Measurements from ENCODE around the gene NONO.
"Not testable (repeated sequence)": the region's sequence is repeated elsewhere in the genome, so short reads cannot be mapped to it uniquely, and the experiment has no call there.

The NONO gene

DNA sequence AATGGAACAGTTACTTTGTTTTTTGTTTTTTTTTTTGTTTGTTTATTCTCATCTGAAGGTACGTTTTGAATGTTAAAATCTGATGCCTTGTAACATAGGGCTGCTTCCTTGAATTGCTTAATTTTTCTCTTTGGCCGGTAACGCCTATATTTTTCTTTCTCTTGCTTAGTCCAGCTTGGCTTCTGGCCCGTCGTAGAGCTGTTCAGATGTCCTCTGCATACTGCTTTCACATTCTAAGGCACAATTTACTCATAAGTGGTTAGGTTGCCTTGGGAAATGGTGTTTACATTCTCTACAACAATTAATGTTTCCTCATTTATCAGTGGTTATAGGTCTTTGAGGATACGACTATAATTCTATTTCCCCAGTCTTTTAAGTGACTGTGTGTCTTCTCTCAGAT, 7.9 kb downstream of the NONO start:
- DNase-seq, result no peak

DNA sequence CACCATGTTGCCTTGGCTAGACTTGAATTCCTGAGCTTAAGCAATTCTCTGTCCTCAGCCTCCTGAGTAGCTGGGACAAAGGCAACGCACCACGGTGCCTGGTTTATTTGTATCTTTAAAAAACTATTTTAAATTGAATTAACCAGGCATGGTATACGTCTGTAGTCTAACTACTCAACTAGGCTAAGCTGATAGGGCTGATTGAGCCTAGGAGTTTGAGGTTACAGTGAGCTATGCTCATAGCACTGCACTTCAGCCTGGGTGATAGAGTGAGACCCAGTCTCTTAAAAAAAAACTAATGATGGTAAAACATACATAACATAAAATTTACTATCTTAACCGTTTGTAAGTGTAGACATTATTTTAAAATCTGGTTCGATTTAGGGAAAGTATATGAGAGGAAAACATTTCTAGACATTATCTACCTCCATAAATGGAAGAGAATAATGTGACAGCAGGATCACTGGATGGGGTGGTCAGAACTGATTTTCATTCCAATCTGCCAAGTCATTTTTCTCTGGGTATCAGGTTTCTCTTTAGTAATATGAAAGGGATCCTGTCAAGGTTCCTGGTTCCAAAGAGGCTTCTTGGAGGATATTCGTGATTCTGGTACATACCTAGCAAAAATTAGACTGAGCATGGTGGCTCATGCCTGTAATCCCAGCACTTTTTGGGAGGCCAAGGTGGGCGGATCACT, 9.4 kb downstream of the NONO start:
- no peak for DNase-seq

DNA sequence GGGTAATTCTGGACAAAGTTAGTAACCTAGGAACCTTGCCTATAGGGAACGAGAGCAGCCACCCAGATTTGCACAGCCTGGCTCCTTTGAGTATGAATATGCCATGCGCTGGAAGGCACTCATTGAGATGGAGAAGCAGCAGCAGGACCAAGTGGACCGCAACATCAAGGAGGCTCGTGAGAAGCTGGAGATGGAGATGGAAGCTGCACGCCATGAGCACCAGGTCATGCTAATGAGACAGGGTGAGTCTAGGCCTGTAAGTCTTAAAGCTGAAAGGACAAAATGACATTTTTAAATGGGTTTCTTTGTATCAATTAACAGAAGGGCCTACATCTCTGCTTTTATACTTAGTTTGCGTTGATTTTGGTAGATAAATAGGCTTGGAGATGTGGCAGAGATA, 13.4 kb downstream of the NONO start:
- no peak for DNase-seq

DNA sequence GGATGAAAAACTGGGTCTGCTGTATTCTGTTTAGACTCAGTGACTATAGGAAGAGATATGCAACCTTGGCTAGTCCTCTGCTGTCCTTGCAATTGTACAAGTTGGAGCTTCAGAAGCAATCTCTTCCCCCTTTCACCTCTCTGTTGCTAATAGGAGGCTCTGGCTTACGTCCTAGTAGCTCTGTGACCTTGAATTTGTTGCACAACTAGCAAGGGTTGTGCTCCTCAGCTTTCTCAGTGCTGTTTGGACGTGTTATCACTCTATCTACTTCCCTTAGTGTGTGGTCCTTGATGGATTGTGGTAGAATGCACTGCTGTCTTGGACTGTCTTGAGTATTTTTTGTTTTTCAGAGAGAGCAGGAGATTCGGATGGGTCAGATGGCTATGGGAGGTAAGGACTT, 14.7 kb downstream of the NONO start:
- no peak for DNase-seq

DNA sequence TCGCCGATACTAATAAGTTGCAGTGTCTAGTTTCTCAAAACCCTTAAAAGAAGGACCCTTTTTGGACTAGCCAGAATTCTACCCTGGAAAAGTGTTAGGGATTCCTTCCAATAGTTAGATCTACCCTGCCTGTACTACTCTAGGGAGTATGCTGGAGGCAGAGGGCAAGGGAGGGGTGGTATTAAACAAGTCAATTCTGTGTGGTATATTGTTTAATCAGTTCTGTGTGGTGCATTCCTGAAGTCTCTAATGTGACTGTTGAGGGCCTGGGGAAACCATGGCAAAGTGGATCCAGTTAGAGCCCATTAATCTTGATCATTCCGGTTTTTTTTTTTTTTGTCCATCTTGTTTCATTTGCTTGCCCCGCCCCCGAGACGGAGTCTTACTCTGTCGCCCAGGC, 16.6 kb downstream of the NONO start:
- not testable (repeated sequence) for DNase-seq

DNA sequence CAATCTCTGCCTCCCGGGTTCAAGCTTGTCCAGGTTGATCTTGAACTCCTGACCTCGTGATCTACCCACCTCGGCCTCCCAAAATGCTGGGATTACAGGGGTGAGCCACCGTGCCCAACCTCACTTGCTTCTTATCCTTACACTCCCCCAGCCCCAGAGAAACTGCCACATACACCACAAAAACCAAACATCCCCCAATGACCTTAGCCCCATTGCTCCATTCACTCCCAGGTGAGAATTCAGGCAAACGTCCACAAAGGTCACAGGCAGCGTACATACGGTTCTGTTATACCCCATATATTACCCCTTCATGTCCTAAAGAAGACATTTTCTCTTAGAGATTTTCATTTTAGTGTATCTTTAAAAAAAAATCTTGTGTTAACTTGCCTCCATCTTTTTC, 17.1 kb downstream of the NONO start:
- DNase-seq, result not testable (repeated sequence)

DNA sequence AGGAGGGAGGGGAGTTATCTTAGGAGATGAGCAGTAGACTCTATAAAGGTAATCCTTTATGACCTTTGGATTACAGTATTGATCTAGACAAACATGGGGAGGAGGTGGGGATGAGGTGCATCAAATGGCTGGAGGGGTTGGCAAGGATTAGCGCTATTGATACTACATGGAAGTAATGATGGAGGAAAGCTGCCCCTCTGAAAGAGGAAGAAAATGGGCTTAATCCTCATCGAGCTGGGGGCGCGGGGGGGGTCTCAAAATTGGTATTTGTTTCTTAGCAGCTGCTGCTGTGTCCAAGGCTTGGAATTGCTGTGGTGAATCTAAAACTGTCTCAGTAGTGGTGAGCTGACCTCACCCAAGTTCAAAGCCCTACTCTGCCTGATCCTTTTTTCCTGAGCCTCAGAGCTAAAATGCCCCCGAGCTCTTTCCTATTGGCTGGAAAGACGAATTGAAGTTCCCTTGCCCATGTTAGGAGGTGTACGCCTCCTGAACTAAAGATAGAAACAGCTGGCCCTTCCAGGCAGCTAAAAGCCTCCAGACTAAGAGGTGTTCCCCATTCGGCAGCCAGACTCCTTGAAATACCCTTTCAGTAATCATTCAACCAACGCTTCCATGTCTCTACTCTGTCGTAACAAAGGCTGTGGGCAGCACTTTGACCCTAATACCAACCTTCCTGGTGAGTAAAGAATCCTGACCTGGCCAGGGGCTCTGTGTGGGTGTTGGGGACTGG, 17.9 kb downstream of the NONO start, which contains the start of gene ITGB1BP2:
Gene ITGB1BP2 (plus strand): TSS at position 556 of the 730 bp plus-strand sequence. CDS start 57 bp downstream, at position 613.
- DNase-seq, result no peak

DNA sequence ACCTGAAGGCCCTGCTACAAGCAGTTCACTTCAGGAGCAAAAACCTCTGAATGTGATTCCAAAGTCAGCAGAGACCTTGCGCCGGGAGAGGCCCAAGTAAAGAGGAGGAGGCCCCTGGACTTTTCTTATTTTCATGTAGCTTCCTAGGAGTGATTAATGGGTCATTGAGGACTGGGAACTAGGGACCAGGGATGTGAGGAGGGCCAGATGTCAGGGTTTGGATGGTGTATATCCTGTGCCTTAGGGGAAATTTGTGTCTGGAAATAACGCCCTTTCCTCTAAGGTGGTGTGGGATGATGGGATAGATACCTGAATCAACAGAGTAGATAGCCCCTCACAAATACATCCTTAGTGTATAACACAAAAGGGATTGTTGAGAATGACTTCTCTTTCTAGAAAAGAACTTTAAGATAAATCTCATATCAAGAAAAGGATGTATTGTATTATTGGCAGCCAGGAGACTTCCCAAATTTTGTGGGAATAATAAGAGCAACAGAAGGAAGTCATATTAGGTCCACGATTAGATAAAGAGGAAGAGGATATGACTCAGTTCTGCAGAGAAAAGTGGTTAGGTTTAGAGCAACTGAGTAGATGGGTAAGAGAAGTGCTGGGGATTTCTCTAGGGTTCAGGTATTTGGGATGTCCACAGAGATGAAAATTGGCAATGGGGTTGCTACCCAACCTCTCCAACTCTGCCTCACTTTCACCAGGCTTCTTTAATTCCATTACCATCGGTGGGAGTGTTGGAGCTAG, 19.2 kb downstream of the NONO start:
- DNase-seq, result no peak

DNA sequence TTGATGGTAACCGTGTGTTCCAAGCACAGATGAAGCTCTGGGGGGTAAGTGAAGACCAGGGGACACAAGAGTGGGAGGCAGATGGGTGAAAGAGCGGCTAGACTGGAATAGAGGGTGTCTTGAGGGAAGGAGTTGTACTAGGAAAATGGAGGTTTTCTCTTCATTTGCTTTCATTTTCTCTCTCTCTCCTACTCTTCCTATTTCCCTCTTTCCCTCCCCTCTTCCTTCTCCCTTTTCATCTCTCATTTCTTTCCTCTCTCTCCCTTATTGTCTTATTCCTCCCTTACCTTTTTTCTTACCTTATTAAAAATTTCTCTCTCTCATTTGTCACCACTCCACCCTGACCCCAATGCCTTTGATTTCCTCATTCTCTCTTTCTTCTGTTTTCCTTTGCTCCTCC, 21.1 kb downstream of the NONO start:
- DNase-seq, result no peak

DNA sequence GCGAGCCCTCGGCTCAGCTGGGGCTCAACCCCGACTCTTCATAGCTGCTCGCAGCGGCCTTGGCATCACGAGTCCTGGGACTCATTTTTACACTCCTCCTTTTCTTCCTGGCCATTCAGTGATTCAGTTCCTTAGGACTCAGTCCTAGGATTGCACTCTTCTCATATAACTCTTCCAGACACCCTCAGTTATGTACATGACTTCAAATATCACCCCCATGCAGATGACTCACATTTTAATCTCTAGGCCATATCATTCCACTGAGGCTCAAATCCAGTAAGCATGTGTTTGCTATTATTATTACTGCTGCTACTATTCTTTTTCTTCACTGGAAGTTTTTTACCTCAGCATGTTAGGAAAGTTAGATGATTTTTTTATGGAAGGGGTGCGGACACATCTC, 32.5 kb downstream of the NONO start:
- DNase-seq, result no peak

DNA sequence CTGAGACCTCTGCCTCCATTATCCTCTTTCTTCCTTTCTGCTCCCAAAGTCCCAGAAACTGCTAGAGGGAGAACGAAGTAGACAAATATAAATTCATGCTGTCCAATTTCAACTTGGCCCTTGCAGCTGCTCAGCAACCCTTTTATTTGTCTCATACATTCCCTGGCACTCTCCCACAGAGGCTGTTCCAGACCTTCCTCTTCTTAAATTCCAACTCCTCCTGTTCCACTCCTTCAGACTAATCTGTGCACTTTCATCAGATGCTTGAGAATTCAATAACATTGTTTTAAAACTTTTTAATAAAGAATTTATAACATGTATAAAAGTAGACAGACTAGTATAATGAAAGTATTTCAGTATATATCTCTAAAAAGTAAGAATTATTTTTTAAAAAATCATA, 33.5 kb downstream of the NONO start:
- not testable (repeated sequence) for DNase-seq

DNA sequence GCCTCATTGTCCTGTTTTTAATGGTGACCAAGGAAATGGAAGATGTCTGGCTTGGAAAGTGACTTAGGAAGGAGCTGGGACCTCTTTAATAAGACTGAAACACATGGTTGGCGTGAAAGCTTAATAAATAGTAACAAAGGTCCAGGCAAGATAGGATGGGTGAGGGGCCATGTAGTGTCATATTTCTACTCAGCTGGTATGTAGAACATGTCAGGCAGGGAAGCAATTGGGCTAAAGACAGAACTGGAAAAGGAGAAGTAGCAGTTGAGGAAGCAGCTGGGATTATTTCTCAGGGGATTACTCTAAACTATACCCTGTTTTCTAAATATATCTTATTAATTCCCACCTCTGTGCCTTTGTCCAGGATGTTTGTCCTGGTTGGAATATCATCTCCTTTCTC, 36.7 kb downstream of the NONO start:
- DNase-seq, result no peak

DNA sequence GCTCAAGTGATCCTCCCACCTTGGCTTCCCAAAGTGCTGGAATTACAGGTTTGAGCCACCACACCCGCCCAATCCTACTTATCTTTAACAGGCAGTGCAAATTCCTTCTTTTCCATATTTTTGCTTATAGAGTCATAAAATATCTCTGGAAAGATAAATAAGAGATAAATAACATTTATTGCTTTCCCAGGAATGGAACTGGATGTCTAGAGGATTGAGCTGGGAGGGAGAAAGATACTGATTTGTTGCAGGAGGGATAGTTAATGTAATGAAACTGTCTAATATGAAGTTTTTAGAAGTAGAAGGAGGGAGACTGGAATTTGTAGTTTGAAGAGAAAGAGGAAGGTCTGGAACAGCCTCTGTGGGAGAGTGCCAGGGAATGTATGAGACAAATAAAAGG, 38.3 kb downstream of the NONO start:
- DNase-seq, result no peak

DNA sequence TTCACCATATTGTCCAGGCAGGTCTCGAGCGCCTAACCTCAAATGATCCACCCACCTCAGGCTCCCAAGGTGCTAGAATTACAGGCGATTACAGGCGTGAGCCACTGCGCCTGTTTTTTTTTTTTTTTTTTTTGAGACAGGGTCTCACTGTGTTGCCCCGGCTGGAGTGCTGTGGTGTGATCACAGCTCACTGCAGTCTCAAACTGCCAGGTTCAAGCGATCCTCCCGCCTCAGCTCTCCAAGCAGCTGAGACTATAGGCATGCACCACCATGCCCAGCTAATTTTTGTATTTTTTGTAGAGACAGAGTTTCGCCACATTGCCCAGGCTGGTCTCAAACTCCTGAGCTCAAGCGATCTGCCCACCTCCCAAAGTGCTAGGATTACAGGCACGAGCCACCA, 41.0 kb downstream of the NONO start:
- DNase-seq, result not testable (repeated sequence)

DNA sequence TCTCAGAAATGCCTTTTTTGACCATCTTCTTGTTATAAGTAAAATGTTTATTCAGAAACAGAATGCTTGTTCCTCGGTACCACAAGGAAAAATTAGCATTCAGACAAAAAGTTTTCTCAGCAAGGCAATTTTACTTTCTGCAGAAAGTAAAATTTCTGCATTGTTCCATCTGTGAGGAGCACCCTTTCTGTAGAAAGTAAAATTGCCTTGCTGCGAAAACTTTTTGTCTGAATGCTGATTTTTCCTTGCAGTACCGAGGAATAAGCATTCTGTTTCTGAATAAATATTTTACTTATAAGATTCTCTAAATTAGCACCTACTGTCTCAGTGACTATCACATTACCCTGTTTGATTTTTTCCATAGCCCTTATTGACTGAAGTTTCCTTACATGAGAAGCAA, 43.0 kb downstream of the NONO start:
- no peak for DNase-seq

DNA sequence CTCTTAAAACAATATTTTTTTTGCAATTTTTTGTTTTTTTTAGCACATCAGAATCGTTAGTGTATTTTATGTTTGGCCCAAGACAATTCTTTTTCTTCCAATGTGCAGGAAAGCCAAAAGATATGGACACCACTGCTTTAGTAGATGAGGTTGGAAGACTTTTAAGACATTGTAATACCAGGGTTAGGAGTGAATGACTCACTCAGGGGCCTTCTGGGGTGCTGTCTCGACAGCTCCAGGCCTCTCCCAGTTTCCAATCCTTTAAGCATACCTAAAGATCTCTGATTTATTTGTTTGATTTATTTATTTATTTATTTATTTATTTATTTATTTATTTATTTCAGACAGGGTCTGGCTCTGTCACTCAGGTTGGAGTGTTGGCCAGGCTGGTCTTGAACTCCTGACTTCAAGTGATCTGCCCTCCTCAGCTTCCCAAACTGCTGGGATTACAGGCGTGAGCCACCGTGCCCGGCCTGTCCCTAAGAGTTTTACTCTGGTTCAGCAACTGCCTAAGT, 65.8 kb downstream of the NONO start:
- not testable (repeated sequence) for DNase-seq

DNA sequence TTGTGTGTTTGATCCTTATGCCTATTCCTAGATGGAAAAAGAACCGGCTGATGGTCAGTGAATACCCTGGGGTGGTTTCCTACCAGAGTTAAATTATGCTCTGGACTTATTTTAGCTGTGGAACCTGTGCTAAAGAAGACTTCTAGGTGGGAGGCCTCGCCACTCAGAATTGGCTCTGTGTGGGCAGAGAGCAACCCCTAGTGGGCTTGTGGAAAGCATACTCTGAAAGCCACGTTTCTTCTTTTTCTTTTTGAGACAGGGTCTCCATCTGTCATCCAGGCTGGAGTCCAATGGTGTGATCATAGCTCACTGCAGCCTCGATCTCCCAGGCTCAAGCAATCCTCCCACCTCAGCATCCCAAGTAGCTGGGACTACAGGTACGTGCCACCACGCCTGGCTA, 66.4 kb downstream of the NONO start:
- not testable (repeated sequence) for DNase-seq

Measured in activated CD4-positive, alpha-beta T cell treated with anti-CD3 and anti-CD28 coated beads, Interleukin-10, Interleukin-2, amounts not matched to agents 100 ng/mL and 50 ng/mL, durations not matched to agents 16 hours and 8 hours (primary cell).